Measurements from ENCODE around the gene PPP2R2C.

The PPP2R2C gene

DNA sequence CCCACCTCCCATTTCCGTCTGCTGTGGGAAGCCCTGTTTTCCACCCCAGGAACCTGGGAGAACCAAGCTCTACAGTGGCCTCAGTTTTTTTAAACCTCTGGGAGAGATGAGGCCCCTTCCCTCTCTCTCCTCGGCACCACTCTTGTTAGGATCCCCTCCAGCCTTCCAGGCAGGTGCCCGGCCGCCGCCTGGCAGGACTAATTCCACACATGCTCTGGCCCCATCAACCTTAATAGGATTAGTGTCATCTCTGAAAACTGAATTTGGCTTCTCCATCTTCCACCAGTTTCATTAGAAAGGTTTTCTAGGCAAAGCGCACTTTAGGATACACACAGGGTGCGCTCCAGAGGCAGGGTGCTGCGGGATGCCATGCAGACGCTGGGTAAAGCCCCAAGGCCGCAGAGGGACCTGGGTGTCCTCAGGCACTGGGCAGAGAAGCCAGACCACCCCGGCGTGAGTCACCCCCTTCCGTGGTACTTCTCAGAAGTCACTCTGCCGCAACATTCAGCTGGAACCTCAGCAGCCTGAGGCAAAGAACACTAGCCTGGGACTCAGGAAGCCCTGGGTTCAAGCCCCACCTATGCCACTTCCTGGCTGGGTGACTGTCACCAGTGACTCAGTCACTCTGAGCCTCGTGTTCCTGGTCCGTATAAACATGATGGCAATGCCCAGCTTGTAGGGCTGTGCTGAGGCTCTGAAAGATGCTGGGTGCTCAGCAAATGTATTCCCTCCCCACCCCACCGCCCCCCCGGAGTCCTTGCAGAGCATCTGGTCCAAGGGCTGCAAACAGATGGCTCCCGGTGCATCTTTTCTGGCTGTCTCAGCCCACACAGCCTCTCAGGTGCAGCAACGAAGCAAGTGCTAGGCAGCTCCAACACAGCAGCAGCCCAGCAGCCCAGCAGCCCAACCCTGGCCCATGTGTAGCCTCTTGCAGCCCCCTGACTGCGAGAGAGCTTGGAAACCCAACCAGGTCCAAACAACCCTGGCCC lies 29.1 kb downstream of the PPP2R2C start:
- H3K9ac ChIP-seq (ENCODE audit: low read depth, low read length) = no peak overlapping the region
- H3K36me3 ChIP-seq (ENCODE audit: insufficient read depth, low read depth, low read length) = no peaks in the 10 kb centered on the region
- H3K27ac ChIP-seq (ENCODE audit: low read length) = no peak overlapping the region
- H3K9me3 ChIP-seq (ENCODE audit: insufficient read depth, low read depth, low read length) = no peaks in the 10 kb centered on the region
- H3K4me1 ChIP-seq (ENCODE audit: insufficient read depth, low read length) = peaks cover 4% of the 10 kb centered on the region; the same call in 1 of the 2 replicates
- no peak overlapping the region for H3K4me3 ChIP-seq (ENCODE audit: low read length)
- no peaks in the 10 kb centered on the region for H3K27me3 ChIP-seq (ENCODE audit: insufficient read depth, low read length)

DNA sequence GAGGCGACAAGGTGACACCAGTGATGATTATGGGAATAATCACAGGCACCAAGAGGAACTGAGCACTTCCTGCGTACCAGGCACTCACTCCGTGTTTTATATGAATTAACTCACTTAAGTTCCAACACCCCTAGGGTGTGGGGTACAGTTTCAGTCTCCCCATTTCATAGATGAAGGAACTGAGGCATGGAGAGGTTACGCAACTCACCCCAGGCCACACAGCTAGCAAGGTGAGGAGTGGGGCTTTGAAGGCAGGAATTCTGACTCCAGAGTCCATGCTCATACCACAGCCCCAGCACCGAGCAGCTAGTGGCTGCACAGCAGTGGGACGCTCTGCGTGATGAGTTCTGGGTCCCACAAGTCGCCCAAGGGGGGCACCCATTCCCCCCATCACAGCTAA lies 29.9 kb downstream of the PPP2R2C start:
- H3K27ac ChIP-seq (ENCODE audit: low read length) = no peak overlapping the region
- no peaks in the 10 kb centered on the region for H3K27me3 ChIP-seq (ENCODE audit: insufficient read depth, low read length)
- peaks cover 4% of the 10 kb centered on the region; the same call in 1 of the 2 replicates for H3K4me1 ChIP-seq (ENCODE audit: insufficient read depth, low read length)
- no peak overlapping the region for H3K4me3 ChIP-seq (ENCODE audit: low read length)
- no peaks in the 10 kb centered on the region for H3K36me3 ChIP-seq (ENCODE audit: insufficient read depth, low read depth, low read length)
- H3K9ac ChIP-seq (ENCODE audit: low read depth, low read length) = no peak overlapping the region
- H3K9me3 ChIP-seq (ENCODE audit: insufficient read depth, low read depth, low read length) = no peaks in the 10 kb centered on the region

DNA sequence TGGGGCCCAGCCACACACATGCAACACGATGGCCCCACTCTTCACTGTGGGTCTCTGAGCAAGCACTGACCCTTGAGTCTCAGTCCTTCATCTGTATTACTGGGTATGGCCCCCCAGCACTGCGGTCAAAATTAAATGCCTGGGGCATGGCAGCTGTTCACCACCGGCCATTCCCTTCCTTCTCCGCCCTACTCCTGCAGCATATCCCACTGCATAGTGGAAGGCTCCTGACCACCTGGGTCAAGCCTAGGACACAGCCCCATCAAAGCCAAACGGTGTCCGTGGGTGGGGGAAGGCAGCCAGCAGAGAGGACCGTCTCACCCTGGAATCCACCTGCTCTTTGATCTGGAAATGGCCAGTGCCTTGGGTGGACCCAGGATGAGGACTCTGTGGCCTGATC lies 30.7 kb downstream of the PPP2R2C start:
- no peaks in the 10 kb centered on the region for H3K4me1 ChIP-seq (ENCODE audit: insufficient read depth, low read length)
- H3K4me3 ChIP-seq (ENCODE audit: low read length) = no peak overlapping the region
- H3K36me3 ChIP-seq (ENCODE audit: insufficient read depth, low read depth, low read length) = no peaks in the 10 kb centered on the region
- no peak overlapping the region for H3K9ac ChIP-seq (ENCODE audit: low read depth, low read length)
- H3K27me3 ChIP-seq (ENCODE audit: insufficient read depth, low read length) = no peaks in the 10 kb centered on the region
- H3K27ac ChIP-seq (ENCODE audit: low read length) = no peak overlapping the region
- H3K9me3 ChIP-seq (ENCODE audit: insufficient read depth, low read depth, low read length) = no peaks in the 10 kb centered on the region

DNA sequence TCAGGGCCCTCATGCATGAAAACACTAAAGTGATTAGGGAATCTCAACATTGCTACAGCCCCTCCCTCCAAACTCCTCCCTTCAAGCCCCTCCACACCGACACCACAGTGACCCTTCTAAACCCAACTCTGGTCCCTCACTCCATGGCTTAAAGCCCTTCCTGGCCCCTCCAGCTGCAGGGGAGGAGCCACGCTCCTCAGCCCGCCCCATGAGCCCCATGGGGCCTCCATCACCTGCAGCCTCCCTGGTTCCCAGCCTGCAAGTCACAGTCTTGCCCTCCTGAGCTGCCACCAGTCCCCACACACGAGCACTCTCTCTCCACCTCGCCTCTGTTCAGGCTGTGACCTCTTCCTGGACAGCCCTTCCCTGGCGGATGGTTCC lies 31.2 kb downstream of the PPP2R2C start:
- Histone ChIP-seq H3K9ac (ENCODE audit: low read depth, low read length) (no peak overlapping the region), H3K36me3 (ENCODE audit: insufficient read depth, low read depth, low read length) (no peaks in the 10 kb centered on the region), H3K4me3 (ENCODE audit: low read length) (no peak overlapping the region), H3K4me1 (ENCODE audit: insufficient read depth, low read length) (no peaks in the 10 kb centered on the region), H3K27me3 (ENCODE audit: insufficient read depth, low read length) (no peaks in the 10 kb centered on the region), H3K27ac (ENCODE audit: low read length) (no peak overlapping the region), H3K9me3 (ENCODE audit: insufficient read depth, low read depth, low read length) (no peaks in the 10 kb centered on the region)

DNA sequence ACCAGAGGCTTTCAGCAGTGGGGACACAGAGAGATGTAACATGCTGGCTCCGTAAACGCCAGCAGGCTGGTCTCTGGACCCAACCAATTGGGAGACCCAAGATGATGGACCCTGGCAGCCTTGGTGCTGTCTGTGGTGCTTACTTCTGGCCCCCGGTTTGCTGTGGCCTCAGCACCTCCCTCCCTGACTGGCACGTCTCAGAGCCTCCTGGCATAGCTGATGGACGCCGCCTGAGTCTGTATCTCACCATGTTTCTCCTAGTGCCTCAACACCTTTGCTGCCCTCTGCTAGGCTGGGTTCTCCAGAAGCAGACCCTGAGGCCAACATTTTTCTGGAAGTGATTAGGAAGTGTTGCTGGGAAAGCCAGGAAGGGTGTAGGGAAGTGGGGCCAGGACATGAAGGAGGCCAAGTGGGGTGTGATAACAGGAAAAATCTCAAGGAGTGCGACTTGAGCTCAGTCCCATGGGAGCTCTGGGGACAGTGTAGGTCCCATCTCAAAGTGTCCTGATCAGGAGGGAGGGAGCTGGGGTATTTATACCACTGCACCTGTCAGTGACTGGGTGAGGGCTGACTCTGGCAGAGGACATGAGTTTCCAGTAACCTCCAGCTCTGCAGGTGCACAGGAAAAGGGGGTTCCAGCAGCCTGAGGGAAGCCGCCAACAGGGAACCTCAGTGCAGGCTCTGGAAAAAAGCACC lies 31.8 kb downstream of the PPP2R2C start:
- no peak overlapping the region for H3K9ac ChIP-seq (ENCODE audit: low read depth, low read length)
- no peaks in the 10 kb centered on the region for H3K27me3 ChIP-seq (ENCODE audit: insufficient read depth, low read length)

DNA sequence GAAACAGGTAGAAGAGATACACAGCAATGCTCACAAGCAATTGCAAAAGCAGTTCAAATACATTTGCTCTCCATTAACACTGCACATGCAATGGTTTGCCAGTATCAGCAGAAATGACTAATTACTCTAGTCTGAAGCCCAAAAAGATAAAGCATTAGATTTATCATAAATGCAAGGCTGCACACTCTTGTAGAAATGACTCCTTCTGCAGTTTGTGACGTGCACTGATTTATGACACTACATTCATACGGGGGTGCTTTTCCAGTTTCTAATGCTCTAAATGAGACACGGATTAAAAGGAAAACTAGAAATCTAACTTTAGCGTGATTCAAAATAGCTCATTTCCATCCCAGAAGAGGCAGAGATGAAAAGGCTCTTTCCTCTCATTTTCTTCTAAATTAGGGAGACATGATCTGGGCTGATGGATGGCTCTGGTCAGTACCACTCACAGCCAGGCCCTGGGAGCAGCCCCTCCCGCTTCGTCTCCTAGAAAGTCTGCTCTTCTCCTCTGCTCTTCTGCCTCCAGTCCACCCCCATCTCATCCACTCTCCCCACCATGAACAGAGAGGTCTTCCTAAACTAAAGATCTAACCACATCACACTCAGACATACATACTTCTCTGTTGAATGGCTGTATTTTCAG lies 33.2 kb downstream of the PPP2R2C start:
- Histone ChIP-seq H3K27me3 (ENCODE audit: insufficient read depth, low read length) (no peaks in the 10 kb centered on the region), H3K4me3 (ENCODE audit: low read length) (no peak overlapping the region), H3K27ac (ENCODE audit: low read length) (no peak overlapping the region), H3K4me1 (ENCODE audit: insufficient read depth, low read length) (no peaks in the 10 kb centered on the region), H3K9ac (ENCODE audit: low read depth, low read length) (no peak overlapping the region), H3K9me3 (ENCODE audit: insufficient read depth, low read depth, low read length) (peaks cover 11% of the 10 kb centered on the region; the same call in 1 of the 2 replicates), H3K36me3 (ENCODE audit: insufficient read depth, low read depth, low read length) (no peaks in the 10 kb centered on the region)

More for the DNA sequence above, 31.8 kb downstream of the PPP2R2C start:
- no peaks in the 10 kb centered on the region for H3K36me3 ChIP-seq (ENCODE audit: insufficient read depth, low read depth, low read length)
- peaks cover 2% of the 10 kb centered on the region; the same call in 1 of the 2 replicates for H3K9me3 ChIP-seq (ENCODE audit: insufficient read depth, low read depth, low read length)
- H3K27ac ChIP-seq (ENCODE audit: low read length) = no peak overlapping the region
- no peak overlapping the region for H3K4me3 ChIP-seq (ENCODE audit: low read length)
- H3K4me1 ChIP-seq (ENCODE audit: insufficient read depth, low read length) = no peaks in the 10 kb centered on the region

DNA sequence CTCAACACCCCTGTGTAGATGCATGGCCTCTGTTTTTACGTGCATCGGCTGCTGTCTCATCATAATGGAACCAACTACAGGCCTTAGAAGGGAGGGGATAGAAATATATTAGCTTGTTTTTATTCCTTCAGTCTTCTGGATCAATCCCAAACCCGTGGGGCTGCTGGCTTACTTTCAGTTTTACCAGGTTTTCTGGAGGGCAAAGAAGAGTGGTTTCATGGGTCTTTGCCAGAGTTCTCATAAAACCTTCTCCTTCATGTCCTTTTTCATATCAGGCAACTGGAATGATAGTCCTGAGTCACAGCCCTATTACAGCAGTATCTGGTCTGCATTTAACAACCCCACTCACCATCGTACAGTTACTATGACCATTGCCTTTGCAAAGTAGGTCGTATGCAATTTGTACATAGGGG lies 34.6 kb downstream of the PPP2R2C start:
- peaks cover 11% of the 10 kb centered on the region; the same call in 1 of the 2 replicates for H3K9me3 ChIP-seq (ENCODE audit: insufficient read depth, low read depth, low read length)
- H3K4me1 ChIP-seq (ENCODE audit: insufficient read depth, low read length) = no peaks in the 10 kb centered on the region
- no peak overlapping the region for H3K4me3 ChIP-seq (ENCODE audit: low read length)
- no peak overlapping the region for H3K9ac ChIP-seq (ENCODE audit: low read depth, low read length)
- H3K27me3 ChIP-seq (ENCODE audit: insufficient read depth, low read length) = no peaks in the 10 kb centered on the region
- no peak overlapping the region for H3K27ac ChIP-seq (ENCODE audit: low read length)
- H3K36me3 ChIP-seq (ENCODE audit: insufficient read depth, low read depth, low read length) = no peaks in the 10 kb centered on the region

DNA sequence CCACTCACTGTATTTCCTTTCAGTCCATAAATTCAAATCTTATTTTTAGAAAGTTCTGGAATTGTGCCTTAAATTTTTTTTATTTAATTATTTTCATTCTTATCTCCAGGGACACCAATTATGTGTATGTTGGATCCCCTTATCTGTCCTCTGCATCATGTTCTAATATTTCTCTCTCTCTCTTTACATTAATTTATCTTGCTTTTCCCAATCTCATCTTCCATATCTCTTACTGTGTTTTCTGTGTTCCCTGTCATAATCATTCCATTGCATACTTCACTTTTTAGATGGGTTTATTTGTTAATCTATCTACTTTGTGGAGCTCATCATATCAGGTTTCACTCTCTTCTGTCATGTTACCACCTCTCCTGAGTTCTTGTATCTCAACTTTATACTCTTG lies 37.4 kb downstream of the PPP2R2C start:
- peaks cover 11% of the 10 kb centered on the region; the same call in 1 of the 2 replicates for H3K9me3 ChIP-seq (ENCODE audit: insufficient read depth, low read depth, low read length)
- no peak overlapping the region for H3K4me3 ChIP-seq (ENCODE audit: low read length)
- H3K4me1 ChIP-seq (ENCODE audit: insufficient read depth, low read length) = no peaks in the 10 kb centered on the region
- H3K27ac ChIP-seq (ENCODE audit: low read length) = no peak overlapping the region
- no peaks in the 10 kb centered on the region for H3K36me3 ChIP-seq (ENCODE audit: insufficient read depth, low read depth, low read length)
- no peaks in the 10 kb centered on the region for H3K27me3 ChIP-seq (ENCODE audit: insufficient read depth, low read length)
- no peak overlapping the region for H3K9ac ChIP-seq (ENCODE audit: low read depth, low read length)

DNA sequence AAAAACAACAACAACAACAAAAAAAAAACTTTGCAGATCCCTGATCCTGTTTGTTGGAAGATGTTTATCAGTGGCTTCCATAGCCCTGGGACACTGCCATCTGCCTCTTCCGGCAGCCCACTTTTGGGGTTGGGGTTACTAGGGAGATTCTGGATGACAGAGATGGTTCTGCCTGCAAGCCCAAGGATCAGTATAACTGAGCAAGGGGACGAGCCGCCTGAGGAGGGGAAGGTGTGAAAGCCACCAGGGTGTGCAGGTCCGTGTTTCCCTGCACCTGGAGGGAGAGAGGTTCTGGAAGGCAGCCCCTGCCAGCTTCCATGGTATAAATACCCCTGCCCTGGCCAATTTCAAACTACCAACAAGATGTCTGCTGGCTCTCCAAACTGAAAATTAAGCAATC lies 41.5 kb downstream of the PPP2R2C start:
- H3K27ac ChIP-seq (ENCODE audit: low read length) = no peak overlapping the region
- no peak overlapping the region for H3K4me3 ChIP-seq (ENCODE audit: low read length)
- H3K36me3 ChIP-seq (ENCODE audit: insufficient read depth, low read depth, low read length) = no peaks in the 10 kb centered on the region
- H3K9ac ChIP-seq (ENCODE audit: low read depth, low read length) = no peak overlapping the region
- no peaks in the 10 kb centered on the region for H3K27me3 ChIP-seq (ENCODE audit: insufficient read depth, low read length)
- no peaks in the 10 kb centered on the region for H3K4me1 ChIP-seq (ENCODE audit: insufficient read depth, low read length)
- H3K9me3 ChIP-seq (ENCODE audit: insufficient read depth, low read depth, low read length) = peaks cover 11% of the 10 kb centered on the region; the same call in 1 of the 2 replicates

DNA sequence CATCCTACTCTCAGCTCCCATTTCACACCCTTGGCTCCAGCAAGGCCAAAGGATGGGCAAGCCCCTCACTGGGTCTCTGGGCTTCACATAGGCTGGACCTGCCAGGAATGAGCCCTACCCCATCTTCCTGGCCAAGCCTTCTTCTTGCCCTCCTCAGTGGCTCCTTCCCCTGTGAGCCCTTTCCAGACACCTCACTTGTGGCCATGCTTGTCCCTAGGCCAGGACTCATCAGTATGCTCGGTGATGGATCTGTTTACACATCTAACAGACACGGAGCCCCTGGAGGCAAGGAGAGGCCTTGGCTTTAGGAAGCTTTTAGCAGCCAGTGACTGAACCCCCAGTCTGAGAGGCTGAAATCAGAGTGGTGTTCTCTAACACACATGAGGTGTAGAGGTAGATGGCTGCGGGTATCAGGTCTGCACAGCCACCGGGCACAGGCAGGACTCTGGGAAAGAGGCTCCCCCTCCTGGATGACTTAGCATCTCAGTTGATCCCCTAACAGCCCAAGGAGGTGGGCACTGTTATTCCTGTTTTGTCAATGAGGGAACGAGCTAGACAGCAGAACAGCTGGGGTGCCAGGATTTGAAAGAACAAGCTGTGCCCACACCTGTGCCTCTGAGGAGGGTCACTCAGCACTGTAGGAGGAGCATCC lies 44.8 kb downstream of the PPP2R2C start:
- H3K27me3 ChIP-seq (ENCODE audit: insufficient read depth, low read length) = no peaks in the 10 kb centered on the region
- H3K4me1 ChIP-seq (ENCODE audit: insufficient read depth, low read length) = no peaks in the 10 kb centered on the region
- H3K36me3 ChIP-seq (ENCODE audit: insufficient read depth, low read depth, low read length) = no peaks in the 10 kb centered on the region
- no peaks in the 10 kb centered on the region for H3K9me3 ChIP-seq (ENCODE audit: insufficient read depth, low read depth, low read length)
- no peak overlapping the region for H3K4me3 ChIP-seq (ENCODE audit: low read length)
- H3K27ac ChIP-seq (ENCODE audit: low read length) = no peak overlapping the region
- H3K9ac ChIP-seq (ENCODE audit: low read depth, low read length) = no peak overlapping the region

Measured in iPS-20b (cell line).